GM21717 (cell line): Measurements from ENCODE around the gene ECT2.
"Not testable (repeated sequence)": the region's sequence is repeated elsewhere in the genome, so short reads cannot be mapped to it uniquely, and the experiment has no call there.

Experiments
- ATAC-seq: cut with Tn5 transposase; IDR thresholded peaks from one replicate; pipeline ENCODE4 v1.9.1; 2021; ENCODE audit warnings: mild to moderate bottlenecking, moderate library complexity; ENCODE audit not compliant: unreplicated experiment

ECT2 gene, protein sequence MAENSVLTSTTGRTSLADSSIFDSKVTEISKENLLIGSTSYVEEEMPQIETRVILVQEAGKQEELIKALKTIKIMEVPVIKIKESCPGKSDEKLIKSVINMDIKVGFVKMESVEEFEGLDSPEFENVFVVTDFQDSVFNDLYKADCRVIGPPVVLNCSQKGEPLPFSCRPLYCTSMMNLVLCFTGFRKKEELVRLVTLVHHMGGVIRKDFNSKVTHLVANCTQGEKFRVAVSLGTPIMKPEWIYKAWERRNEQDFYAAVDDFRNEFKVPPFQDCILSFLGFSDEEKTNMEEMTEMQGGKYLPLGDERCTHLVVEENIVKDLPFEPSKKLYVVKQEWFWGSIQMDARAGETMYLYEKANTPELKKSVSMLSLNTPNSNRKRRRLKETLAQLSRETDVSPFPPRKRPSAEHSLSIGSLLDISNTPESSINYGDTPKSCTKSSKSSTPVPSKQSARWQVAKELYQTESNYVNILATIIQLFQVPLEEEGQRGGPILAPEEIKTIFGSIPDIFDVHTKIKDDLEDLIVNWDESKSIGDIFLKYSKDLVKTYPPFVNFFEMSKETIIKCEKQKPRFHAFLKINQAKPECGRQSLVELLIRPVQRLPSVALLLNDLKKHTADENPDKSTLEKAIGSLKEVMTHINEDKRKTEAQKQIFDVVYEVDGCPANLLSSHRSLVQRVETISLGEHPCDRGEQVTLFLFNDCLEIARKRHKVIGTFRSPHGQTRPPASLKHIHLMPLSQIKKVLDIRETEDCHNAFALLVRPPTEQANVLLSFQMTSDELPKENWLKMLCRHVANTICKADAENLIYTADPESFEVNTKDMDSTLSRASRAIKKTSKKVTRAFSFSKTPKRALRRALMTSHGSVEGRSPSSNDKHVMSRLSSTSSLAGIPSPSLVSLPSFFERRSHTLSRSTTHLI

DNA sequence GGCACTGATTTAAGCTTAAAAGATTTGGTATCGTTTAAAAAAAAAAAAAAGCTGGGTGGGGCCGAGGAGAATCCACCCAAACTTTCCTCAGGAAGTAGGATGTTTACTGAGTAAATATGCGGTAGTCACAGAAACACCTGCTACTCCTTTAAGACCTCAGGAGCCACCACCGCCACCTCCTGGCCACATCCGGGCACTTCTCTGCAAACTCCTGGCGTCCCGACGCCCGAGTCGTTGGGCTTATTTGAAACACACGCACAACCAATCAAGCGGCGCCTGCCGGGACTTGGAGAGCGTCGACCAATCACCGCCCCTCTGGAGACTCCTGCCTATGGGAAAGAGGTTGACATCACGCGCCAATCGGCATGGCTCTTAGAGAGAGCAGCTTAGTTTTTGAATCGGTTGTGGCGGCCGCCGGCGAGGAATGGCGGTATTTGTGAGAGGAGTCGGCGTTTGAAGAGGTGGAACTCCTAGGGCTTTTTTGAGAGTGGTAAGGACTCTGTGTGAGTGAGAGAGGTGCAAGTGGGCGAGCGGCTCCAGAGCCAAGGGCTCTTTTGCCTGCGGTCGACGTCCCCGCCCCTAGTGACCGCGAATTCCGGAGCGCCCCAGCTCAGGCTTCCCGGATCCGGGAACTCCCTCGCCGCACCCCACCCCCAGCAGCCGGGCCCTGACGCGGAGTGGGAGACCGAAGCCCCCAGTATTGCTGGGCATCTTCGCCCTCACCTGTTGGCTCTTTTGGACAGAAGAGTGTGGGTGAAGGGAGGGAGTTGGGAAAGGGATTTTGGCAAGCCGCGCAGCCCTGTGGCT is at the start of gene ECT2:
Gene ECT2, plus strand, starts transcription at position 359 of the 807 bp plus-strand sequence. CDS start 3,805 bp downstream, outside the sequence.
- ATAC-seq, result peak; percentile 98

DNA sequence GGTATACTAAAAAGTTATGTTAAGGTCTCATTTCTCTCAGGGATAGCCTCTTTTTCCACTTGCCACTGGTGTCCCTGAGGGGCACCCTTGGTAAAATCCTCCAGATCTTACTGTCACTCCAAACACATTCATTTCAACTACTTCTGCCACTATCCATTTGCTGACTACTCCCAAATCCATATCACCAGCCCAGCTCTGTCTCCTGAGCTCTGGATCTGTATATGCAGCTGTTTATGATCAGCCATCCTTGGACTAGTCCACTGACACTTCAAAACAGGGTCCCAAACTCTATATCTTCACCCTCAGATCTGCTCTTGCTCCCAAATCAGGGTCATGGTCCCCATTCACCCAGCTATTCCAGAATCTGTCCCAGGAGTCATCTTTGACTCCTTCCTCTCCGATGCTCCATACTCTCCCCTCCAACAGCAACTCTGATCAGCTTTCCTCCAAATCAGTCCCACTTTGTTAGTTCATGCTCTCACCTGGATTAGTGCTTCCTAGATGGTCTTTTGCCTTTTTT is 49.5 kb upstream of the ECT2 start:
- ATAC-seq, result no peak

DNA sequence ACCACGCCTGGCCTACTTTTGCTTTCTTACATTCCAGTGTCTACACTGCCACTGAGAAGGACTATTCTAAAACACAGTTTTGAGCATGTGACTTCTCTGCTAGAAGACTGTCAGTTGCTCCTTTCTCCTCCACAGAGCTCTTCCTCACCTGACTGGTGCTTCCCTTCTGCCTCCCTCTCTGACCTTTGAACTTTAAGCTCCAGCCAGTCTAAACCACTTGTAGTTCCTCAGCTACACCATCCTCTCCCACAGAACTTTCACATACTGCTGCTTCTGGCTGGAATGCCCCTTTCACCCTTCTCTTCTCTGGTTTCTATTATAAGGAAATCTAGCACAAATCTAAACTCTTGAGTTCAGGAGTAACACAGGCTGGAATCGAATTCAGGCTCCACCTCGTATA is 48.8 kb upstream of the ECT2 start:
- ATAC-seq, result no peak

DNA sequence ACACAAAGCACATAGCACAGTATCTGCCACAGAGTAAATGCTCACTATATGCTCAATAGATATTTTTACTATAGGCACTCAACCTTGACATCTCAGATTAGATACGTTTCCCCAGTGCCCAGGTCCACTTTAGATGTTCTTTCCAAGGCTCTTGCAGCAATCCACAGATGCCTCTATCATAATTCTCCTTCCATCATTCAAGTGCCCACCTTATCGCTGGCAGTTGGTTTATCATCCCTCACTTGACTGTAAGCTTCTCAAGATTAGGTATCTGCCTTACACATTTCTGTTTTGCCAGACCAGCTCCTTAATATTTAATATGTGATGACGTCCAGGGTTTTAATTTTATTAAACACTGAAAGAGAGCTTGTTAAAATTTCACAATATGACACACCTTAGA is 48.3 kb upstream of the ECT2 start:
- no peak for ATAC-seq

DNA sequence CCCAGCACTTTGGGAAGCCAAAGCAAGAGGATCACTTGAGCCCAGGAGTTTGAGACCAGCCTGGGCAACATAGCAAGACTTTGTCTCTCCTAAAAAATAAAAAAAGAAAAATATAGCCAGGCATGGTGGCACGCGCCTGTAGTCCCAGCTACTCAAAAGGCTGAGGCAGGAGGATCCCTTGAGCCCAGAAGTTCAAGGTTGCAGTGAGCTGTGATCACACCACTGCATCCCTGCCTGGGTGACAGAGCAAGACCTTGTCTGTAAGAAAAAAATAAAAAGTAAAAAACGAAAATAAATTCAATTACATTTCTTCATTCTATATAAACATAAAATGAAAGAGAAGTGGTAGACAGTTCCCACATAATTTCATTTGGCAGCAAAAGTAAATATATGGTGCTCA is 47.8 kb upstream of the ECT2 start:
- not testable (repeated sequence) for ATAC-seq

DNA sequence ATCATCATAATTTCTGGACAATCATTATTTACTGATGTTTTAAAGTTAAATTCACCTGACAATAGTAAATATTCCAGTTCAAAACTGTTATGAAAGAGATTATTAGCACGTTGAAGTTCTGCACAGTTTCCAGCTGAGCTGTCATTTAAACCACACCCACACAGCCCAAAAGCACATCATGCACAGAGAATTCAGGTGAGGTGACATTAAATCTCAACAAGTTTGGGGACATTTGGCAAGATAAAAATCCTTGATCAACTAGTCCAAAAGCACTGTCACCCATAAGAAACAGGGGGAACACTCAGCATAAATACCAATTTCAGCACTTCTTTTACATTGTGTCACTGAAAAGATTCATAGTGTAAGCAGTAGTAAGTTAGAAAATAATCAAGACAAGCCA is 46.5 kb upstream of the ECT2 start:
- no peak for ATAC-seq

DNA sequence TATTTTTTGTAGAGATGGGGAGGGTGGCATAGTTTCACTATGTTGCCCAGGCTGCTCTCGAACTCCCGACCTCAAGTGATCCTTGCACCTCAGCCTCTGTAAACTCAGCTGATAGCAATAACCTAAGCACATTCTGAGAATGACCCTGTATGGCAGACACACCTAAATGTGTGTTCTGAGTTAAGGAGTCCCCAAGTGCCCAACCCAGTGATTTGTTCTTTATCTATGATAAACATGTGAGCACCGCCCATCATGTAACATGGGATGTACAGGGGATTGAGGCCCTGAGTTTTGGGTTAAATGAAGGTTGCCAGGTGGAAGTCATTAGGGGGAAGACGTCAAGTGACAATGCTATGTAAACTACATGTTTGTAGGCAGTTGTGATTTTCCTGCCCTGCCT is 45.4 kb upstream of the ECT2 start:
- no peak for ATAC-seq

DNA sequence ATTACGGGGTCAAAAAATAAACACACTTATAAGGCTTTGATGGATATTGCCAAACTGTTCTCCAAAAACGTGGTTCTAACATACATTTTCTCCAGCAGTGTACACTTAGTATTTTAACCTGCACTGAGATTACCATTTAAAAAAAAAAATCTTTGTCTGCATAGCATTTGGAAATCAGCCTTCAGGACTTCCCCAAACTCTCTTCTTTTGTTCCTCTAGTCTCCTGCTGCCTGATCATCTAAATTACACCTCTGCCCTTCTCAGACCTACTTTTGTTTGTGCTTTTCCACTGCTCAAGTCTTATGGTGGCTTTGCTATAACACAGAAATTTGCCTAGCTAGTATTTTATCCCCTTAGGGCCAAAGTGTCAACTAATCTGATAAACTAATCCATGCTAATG is 43.5 kb upstream of the ECT2 start:
- no peak for ATAC-seq

DNA sequence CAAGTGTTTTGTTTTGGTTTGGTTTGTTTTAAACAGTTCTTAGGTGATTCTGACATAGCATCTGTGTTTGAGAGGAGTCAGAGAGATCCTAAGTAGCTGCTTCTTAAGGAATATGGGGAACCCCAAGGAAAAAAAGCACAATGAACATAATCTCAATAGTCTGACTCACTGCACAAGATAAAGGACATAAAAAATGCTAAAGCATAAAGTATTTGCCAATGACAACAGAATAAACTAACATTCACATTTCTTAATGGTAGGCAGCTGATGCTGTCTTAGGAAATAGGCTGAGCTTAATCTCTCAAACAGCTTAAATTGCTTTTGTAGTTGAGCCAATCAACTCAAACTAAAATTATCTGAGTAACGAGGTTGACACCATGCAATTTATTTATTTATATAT is 42.6 kb upstream of the ECT2 start:
- no peak for ATAC-seq

DNA sequence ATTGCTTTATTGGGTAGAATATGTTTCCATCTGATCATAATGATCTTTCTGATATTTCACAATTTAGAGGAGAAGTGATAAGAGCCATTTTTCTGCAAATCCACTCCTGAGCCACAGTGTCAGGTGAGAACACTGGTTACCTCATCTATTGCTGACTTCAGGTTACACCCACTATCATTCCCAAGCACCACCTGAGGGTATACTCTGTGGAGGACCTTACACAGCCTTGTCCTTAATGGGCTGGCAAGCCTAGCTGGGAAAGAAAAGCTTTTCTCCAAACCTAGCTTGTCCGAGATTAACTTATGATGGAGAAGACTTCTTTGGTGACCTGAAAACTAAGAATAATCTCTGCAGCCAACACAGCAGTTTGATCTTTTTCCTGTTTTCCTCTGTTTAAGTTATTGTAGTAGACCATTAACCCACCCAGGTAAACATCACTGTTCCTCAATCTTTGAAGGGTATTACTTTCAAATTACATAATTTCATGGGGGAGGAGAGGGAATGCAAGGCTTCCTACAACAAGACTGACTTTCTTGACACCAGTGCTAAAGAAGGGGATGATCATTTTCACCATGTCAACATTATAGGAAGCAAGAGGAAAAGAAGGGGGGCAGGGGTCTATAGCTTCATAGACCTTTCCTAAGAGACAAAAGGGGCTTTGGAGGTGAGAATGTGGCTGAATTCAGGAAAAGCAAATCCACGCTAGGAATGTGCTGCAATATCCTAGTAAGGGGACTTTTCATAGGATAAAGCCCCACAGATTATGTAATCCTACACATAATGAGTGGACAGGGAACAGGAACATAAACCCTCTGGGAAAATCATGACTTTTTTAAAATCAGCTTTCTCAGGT is 41.4 kb upstream of the ECT2 start:
- no peak for ATAC-seq

DNA sequence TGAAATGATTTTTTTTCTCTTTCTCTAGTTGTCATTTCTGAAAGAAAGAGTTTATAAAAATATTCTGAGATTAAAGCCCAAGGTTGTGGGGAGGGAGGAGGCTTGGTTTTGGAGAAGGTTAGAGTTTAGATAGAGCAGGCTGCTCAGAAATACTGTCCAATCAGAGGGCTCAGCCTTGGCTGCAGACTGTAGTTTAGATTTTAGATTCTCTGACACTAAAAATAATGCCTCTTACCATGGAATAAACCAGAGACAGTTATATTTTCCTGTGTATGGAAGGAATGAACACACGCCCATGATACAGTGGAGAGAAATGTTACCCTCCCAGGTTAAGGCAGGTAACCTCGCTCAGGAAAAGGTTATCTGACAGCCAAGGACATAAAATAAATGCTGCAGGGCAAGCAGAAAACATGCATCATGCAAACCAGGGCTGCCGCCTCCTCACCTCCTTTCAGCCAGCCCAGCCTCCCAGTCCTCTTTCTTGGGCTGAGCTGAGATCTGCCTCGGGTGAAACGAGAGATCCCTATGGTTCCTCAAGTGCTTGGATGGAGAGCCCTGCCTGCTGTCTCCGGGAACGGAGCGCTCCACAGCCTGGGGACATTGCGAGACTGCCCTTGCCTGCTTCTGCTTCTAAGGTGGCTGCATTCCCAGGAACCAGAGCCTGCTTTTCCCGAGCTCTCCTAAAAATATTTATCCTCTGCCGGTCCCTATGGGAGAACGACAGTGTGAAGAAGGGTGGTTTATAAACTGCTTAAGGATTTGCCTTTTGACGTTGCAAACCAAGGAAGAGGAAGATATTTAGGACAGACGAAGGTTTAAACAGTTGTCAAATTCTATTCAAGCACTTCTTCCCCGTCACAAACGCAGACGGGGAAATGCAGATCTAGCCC is 40.5 kb upstream of the ECT2 start:
- ATAC-seq, result peak; percentile 11

DNA sequence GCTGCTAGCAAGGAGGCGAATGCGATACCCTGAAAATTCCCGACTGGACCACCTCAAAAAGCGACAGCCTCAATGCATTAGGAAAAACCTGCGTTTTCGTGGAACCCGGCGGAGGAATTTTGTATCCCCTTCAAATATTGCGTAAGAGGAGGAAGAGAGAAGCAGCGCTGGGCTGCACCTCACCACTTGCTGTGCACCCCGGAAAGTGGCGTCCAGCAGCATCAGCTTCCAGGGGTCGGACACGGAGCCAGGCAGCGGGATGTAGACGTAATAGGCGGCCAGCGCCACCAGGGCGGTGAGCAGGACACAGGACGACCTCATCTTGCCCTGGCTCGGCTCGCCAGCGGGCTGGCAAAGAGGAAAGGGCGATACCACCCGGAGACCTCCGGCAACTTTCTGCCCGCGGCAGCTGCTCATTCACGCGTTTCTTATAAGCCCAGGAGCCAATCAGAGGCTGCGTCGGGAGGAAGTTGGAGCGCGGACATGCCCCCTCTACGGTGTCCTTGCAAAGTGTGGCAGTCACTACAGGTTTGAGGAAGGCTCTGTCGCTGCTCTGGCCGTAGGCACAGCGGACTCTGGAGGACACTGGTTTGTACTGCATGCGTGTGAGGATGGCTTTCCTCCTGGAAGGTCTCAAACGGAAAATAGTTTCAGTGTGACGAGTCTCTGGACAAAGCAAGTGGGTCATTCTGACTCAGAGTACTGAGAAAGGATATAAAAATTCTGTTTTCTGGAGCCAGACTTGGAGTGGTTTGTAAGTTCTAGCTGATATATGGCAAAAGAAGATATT is 39.7 kb upstream of the ECT2 start, which contains the start of gene NCEH1:
Gene NCEH1, minus strand, starts transcription at position 404 of the 790 bp plus-strand sequence. Its CDS starts 83 bp downstream, at position 321.
- ATAC-seq, result peak; percentile 100

DNA sequence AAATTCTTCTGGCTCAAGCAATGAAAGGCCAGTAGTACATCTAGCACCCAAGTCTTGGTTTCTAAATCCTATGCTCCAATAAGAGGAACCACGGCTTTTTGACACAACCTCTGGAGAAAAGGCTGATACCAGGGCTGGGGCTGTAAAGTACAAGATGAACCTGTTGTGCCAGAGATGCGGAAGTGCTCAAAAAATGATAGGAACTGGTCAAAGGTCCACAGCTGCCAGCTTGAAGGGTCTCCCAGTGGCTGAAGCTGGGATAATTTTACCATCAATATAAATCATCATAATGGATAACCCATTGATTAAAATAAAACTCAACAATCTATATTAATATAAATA is 39.1 kb upstream of the ECT2 start:
- peak; percentile 8 for ATAC-seq

DNA sequence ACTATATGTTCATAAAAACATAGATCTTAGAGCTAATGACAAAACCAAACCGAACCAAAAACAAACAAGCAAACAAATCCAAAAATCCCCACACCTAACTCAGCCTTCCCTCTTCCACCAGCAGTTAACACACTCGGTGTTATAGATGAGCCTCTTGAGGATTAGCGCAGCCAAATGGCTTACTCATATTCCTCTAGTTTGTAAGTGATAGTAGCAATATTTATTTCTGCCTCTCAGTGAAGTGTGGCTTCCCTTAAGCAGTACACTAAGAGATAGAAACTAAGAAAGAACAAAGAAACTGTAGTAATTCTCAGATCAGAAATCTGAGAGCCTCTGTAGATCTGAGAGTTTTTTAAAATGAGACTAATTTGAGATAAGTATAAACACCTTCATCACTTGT is 37.2 kb upstream of the ECT2 start:
- ATAC-seq, result no peak

DNA sequence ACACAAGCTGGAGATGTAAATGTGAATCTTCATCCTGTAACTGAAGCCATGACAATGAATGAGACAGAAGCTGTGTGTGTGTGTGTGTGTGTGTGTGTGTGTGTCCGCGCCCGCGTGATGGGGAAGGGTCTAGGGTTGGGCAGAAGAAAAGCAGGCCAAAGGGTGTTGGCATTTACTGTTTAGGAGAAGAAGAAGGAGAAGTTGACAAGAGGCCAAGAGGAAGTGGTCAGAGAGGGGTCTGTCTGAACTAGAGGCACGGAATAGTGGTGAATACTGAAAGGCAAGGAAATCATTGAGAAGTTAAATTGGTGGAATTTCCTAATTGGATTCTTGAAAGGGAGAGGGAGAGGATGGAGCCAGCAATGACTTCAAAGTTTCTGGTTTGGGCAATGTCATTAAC is 34.0 kb upstream of the ECT2 start:
- ATAC-seq, result no peak

DNA sequence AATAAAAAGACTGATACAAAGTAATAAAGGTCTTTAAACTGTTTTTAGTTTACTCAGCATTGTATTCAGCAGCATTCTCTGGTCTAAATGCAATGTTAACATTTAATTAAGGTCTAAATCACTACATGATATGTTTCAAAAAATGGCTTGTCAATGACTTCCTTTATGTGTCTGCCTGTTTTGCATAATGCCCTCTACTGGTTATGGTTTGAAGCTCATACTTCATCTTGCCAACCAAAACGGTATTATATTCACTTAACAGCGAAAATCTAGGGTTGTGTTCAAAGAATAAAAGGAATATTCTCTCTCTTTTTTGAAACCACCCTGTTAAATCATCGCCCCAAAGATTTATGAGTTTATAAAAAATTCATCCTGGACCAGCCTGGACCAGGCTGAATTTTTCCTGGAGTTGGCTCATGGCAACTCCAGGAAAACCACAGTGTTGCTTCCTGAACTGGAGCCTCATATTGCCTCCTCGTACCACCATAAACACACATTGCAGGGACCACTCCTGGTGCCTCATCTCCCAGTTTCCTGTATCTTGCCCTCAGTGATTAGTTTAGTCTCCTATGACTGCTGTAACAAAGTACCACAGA is 32.9 kb upstream of the ECT2 start:
- no peak for ATAC-seq

DNA sequence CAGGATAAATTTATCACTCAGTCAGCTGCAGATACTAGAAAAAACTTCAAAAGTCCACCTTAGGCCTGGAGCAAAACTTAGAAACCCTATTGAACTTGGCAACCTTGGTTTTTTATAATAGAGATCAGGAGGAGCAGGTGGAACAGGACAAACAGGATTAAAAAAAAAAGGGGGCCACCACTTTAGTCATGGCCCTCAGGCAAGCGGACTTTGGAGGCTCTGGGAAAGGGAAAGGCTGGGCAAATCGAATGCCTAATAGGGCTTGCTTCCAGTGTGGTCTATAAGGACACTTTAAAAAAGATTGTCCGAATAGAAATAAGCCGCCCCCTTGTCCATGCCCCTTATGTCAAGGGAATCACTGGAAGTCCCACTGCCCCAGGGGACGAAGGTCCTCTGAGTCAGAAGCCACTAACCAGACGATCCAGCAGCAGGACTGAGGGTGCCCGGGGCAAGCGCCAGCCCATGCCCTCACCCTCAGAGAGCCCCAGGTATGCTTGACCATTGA is 27.9 kb upstream of the ECT2 start:
- ATAC-seq, result not testable (repeated sequence)

DNA sequence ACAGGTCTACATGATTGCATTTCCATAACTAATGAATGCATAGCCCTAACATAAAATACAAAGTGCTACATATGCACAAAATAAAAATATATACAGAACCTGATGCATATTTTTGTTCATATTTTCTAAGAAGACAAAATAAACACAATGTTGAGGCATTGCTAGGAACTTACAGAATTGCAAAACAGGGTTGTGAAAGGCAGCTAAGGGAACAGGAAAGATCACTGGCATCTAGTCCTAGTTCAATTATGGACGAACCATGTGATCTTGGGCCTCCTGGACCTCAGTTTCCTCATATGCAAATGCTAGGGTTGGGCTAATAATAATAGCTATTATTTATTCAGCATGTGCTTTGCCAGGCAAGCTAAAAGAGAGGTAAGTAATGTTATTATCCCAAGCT is 24.1 kb upstream of the ECT2 start:
- no peak for ATAC-seq
